HepG2 (cell line): Measurements from ENCODE around the gene HLA-DMB. TPM values are rescaled to one million over a fixed set of nuclear protein-coding genes. Genes with fewer than 3 reads are reported as not detected.
A peak's percentile ranks its signal among the peaks of the same experiment; 100 is the strongest.

ENCODE experiments used
- ATAC-seq: fragments of 200-7000 bp; cut with Tn5 transposase; 3 replicates; pipeline ENCODE4 v1.9.1; 2020; ENCODE audit warnings: mild to moderate bottlenecking, moderate library complexity
- BruUV-seq: library from RNA; stranded (reverse); fragments of 400-500 nt; replicated peaks from 2 replicates; lab custom pipeline; 2021; lab: Mats Ljungman, UMichigan
- CTCF ChIA-PET: fragments of 300-600 bp; formaldehyde crosslinking; extraction: SDS; loops from one replicate; lab custom pipeline; 2021; ENCODE audit warnings: low total read pairs, inconsistent platforms, low intra/inter-chr PET ratio; lab: Yijun Ruan, JAX
- POLR2A ChIA-PET: fragments of 350-600 bp; sonication (Branson Sonifier 250); formaldehyde crosslinking; loops from one replicate; lab custom pipeline; 2020; ENCODE audit warnings: antibody characterized with exemption, inconsistent platforms; lab: Yijun Ruan, JAX
- DNase-seq: peaks from one replicate; pipeline ENCODE4 v3.0.0-alpha.2; 2015; ENCODE audit warnings: low spot score
- FAIRE-seq: peaks from 3 replicates; lab custom pipeline; 2011; peaks lifted over from hg19 to GRCh38; lab: Jason Lieb, UNC
- H2AFZ ChIP-seq: one replicate; pipeline ENCODE4 v1.6.1; 2011; ENCODE audit warnings: low read length, inconsistent platforms
- H3K27ac ChIP-seq: fragments of 300-600 bp; 3 replicates; pipeline ENCODE4 v1.8.0; 2011; ENCODE audit warnings: mixed run types, mild to moderate bottlenecking, mixed read lengths, low read length, inconsistent platforms; ENCODE audit not compliant: insufficient read depth; ENCODE audit errors: extremely low read length
- H3K27me3 ChIP-seq, 2 experiments: fragments of 200-600 bp in 1 of 2; 2 replicates in 1 of 2; 3 replicates in 1 of 2; pipeline versions ENCODE4 v1.6.0 to v1.8.0; 2011; ENCODE audit warnings: low read length in 2 of 2, mild to moderate bottlenecking in 2 of 2, moderate library complexity in 2 of 2, inconsistent platforms in 1 of 2; ENCODE audit not compliant: insufficient read depth in 2 of 2, control insufficient read depth in 1 of 2
- H3K36me3 ChIP-seq, 2 experiments: fragments of 200-600 bp in 1 of 2; replicated peaks in 1 of 2; 2 replicates in 1 of 2; 3 replicates in 1 of 2; pipeline versions ENCODE4 v1.5.1 to v1.8.0; 2011; ENCODE audit warnings: low read length in 2 of 2, inconsistent platforms in 1 of 2; ENCODE audit not compliant: insufficient read depth in 2 of 2, control insufficient read depth in 1 of 2
- H3K4me1 ChIP-seq: 2 replicates; pipeline ENCODE4 v1.5.1; 2012; ENCODE audit warnings: low read length, inconsistent platforms; ENCODE audit not compliant: insufficient read depth
- H3K4me2 ChIP-seq: 2 replicates; pipeline ENCODE4 v1.6.0; 2011; ENCODE audit warnings: low read depth, low read length, inconsistent platforms
- H3K4me3 ChIP-seq, 3 experiments: fragments of 200-600 bp in 1 of 3; sonication (generic), shearing (Covaris generic) in 1 of 3; replicated peaks in 1 of 3; 2 replicates each; pipeline ENCODE4 v1.5.1; 2011 to 2016; ENCODE audit warnings: low read length in 3 of 3, inconsistent platforms in 2 of 3, low read depth in 2 of 3, mild to moderate bottlenecking in 2 of 3, control low read depth in 1 of 3, mixed read lengths in 1 of 3; ENCODE audit not compliant: insufficient read depth in 1 of 3
- H3K79me2 ChIP-seq: one replicate; pipeline ENCODE4 v1.6.1; 2011; ENCODE audit warnings: low read length, inconsistent platforms; ENCODE audit not compliant: insufficient read depth
- H3K9ac ChIP-seq: 2 replicates; pipeline ENCODE4 v1.6.0; 2011; ENCODE audit warnings: mild to moderate bottlenecking, low read depth, low read length, inconsistent platforms; ENCODE audit not compliant: insufficient read depth
- H3K9me3 ChIP-seq: 2 replicates; pipeline ENCODE4 v1.5.1; 2012; ENCODE audit warnings: mild to moderate bottlenecking, low read length
- H4K20me1 ChIP-seq: 2 replicates; pipeline ENCODE4 v1.6.0; 2011; ENCODE audit warnings: inconsistent platforms, mild to moderate bottlenecking, low read length, moderate library complexity; ENCODE audit not compliant: insufficient read depth
- CBX2 ChIP-seq, 2 experiments: fragments of 200-600 bp in 1 of 2; sonication (generic); formaldehyde crosslinking in 1 of 2; IDR thresholded peaks; 2 replicates each; pipeline versions ENCODE4 v1.7.0 to v1.8.1; 2018 to 2022; ENCODE audit warnings: low read depth in 2 of 2, low read length in 1 of 2, mild to moderate bottlenecking in 1 of 2, missing genetic modification reagents in 1 of 2
- JUN ChIP-seq: sonication (generic); formaldehyde crosslinking; IDR thresholded peaks from 2 replicates; pipeline ENCODE4 v1.4.0; 2020; ENCODE audit warnings: mild to moderate bottlenecking, missing genetic modification reagents
- MNT ChIP-seq: fragments of 450-650 bp; IDR thresholded peaks from 2 replicates; pipeline ENCODE4 v1.6.1; 2016
- NFKBIZ ChIP-seq: IDR thresholded peaks from 2 replicates; pipeline ENCODE4 v1.6.1; 2018; ENCODE audit warnings: missing genetic modification reagents, missing compliant biosample characterization
- RFXANK ChIP-seq: IDR thresholded peaks from 2 replicates; pipeline ENCODE4 v1.6.1; 2016
- SALL2 ChIP-seq: sonication (generic); formaldehyde crosslinking; IDR thresholded peaks from 2 replicates; pipeline ENCODE4 v1.8.1; 2023; ENCODE audit warnings: mild to moderate bottlenecking, missing genetic modification reagents, inconsistent platforms
- TFDP1 ChIP-seq: IDR thresholded peaks from 2 replicates; pipeline ENCODE4 v1.6.1; 2016; ENCODE audit warnings: missing compliant biosample characterization, missing genetic modification reagents, borderline replicate concordance
- THAP8 ChIP-seq: sonication (generic); formaldehyde crosslinking; IDR thresholded peaks from 2 replicates; pipeline ENCODE4 v1.5.1; 2020; ENCODE audit warnings: missing genetic modification reagents, mild to moderate bottlenecking, borderline replicate concordance
- ZBTB4 ChIP-seq: sonication (generic); formaldehyde crosslinking; IDR thresholded peaks from 2 replicates; pipeline ENCODE4 v1.4.0; 2020; ENCODE audit warnings: missing genetic modification reagents, mild to moderate bottlenecking, borderline replicate concordance
- ZFP37 ChIP-seq: sonication (generic); formaldehyde crosslinking; IDR thresholded peaks from 2 replicates; pipeline ENCODE4 v1.4.0; 2020; ENCODE audit warnings: missing genetic modification reagents, borderline replicate concordance
- ZNF281 ChIP-seq: sonication (generic); formaldehyde crosslinking; IDR thresholded peaks from 2 replicates; pipeline ENCODE4 v1.4.0; 2020; ENCODE audit warnings: missing genetic modification reagents, borderline replicate concordance
- ZNF329 ChIP-seq: sonication (generic); formaldehyde crosslinking; IDR thresholded peaks from 2 replicates; pipeline ENCODE4 v1.9.0; 2021; ENCODE audit warnings: low read depth, mild to moderate bottlenecking, missing genetic modification reagents
- ZNF383 ChIP-seq: sonication (generic); formaldehyde crosslinking; IDR thresholded peaks from 2 replicates; pipeline ENCODE4 v1.4.0; 2020; ENCODE audit warnings: missing genetic modification reagents, mild to moderate bottlenecking, borderline replicate concordance
- ZNF496 ChIP-seq: sonication (generic); formaldehyde crosslinking; IDR thresholded peaks from 2 replicates; pipeline ENCODE4 v1.8.1; 2023; ENCODE audit warnings: mild to moderate bottlenecking, moderate library complexity, missing genetic modification reagents; ENCODE audit not compliant: insufficient replicate concordance
- ZNF878 ChIP-seq: sonication (generic); formaldehyde crosslinking; IDR thresholded peaks from 2 replicates; pipeline ENCODE4 v1.8.1; 2023; ENCODE audit warnings: mild to moderate bottlenecking, missing genetic modification reagents, moderate library complexity
- WGBS: methylation state at CpG from one replicate; pipeline ENCODE4 v1.1.6; 2017; ENCODE audit warnings: low lambda C conversion rate; 5-methylcytosine and 5-hydroxymethylcytosine counted together
- in situ Hi-C: cut with HindIII; loops from 2 replicates; pipeline ENCODE4 v1.10.0; 2017; ENCODE audit warnings: low pct_unique_long_range_greater_than_20kb; ENCODE audit not compliant: extremely low pct_ligation_motif_present
- intact Hi-C: fragments of 100-400 bp; cut with micrococcal nuclease; formaldehyde crosslinking; loops from one replicate; pipeline ENCODE4 v1.10.0; 2022; ENCODE audit not compliant: unreplicated experiment
- polyA plus RNA-seq, 8 experiments: library from polyadenylated mRNA; depleted of rRNA in 3 of 8; stranded (reverse) in 7 of 8; unstranded in 1 of 8; fragments of >200 nt; fragmentation: Illumina TruSeq in 4 of 8; extraction: Trizol in 4 of 8; gene quantifications; 2 replicates each; pipeline versions ENCODE4 v1.2.1 to v1.2.3, GENCODE V29; 2011 to 2016; ENCODE audit warnings: low read depth in 4 of 8, missing spikeins in 1 of 8, mixed read lengths in 1 of 8; ENCODE audit not compliant: insufficient read depth in 1 of 8
- total RNA-seq, 5 experiments: library from RNA; depleted of rRNA; stranded (reverse); fragments of >200 nt; fragmentation: Illumina TruSeq; extraction: Trizol; gene quantifications; 2 replicates each; pipeline ENCODE4 v1.2.3, GENCODE V29; 2016; ENCODE audit warnings: low read depth in 1 of 5

HLA-DMB gene
- total and polyA plus RNA-seq, 2 of the 13 experiments (the other 11 are each of a cell fraction or from before 2014, with no cell fraction given): not detected

- intact Hi-C loops (no loop called here), in situ Hi-C loops (no loop called here)
- peak; percentile 54 for FAIRE-seq
- H3K27ac ChIP-seq: no peak overlapping the region
- ChIA-PET POLR2A (interaction anchor here (1.0 to 2.9 kb wide), 2 partner anchors 18 to 95 kb away, joined by 5 to 8 read pairs; no protein-coding TSS in a partner anchor), CTCF (no interaction called here)
- H3K9me3 ChIP-seq: no peaks in the 10 kb centered on the region
- ATAC-seq: no peak
- no peak for DNase-seq
- H4K20me1 ChIP-seq: no peaks in the 10 kb centered on the region
- peaks cover 0 to 12% of the 10 kb centered on the region in 2 experiments; a peak in 2 of 5 replicates for H3K27me3 ChIP-seq
- no TSS peak for BruUV-seq
- no peaks in the 10 kb centered on the region for H3K79me2 ChIP-seq
- no peaks in the 10 kb centered on the region for H3K36me3 ChIP-seq
- H3K9ac ChIP-seq: no peak overlapping the region
- no peaks in the 10 kb centered on the region for H3K4me1 ChIP-seq
- H3K4me3 ChIP-seq: no peak overlapping the region
- no peak overlapping the region for H2AFZ ChIP-seq
- H3K4me2 ChIP-seq: no peak overlapping the region
- 9% methylated on average over 1 of the region's 1 CpG for WGBS
- TF ChIP-seq JUN (CRISPR knock-in tag) (no peak), RFXANK (CRISPR knock-in tag) (no peak), SALL2 (CRISPR knock-in tag) (no peak), CBX2 (IDR thresholded peaks at IDR 0.05; ENCODE audit: low read depth, low read length) (no peak), CBX2 (CRISPR knock-in tag; IDR thresholded peaks at IDR 0.05; ENCODE audit: low read depth) (no peak), THAP8 (CRISPR knock-in tag) (no peak), MNT (no peak), ZNF383 (no peak), ZNF496 (CRISPR knock-in tag) (no peak), ZFP37 (CRISPR knock-in tag) (no peak), NFKBIZ (no peak), ZNF281 (CRISPR knock-in tag) (no peak), TFDP1 (CRISPR knock-in tag) (no peak), ZBTB4 (no peak), ZNF878 (CRISPR knock-in tag) (no peak), ZNF329 (CRISPR knock-in tag) (no peak)
Measured at GRCh38 chr6:32989368-32989767, 48.5 kb upstream of the HLA-DMB start.
